HCEC 1CT (cell line): ENCODE results near the gene CCDC160.
"Not testable (repeated sequence)": the region's sequence is repeated elsewhere in the genome, so short reads cannot be mapped to it uniquely, and the experiment has no call there.

Experiments used
- DNase-seq: peaks from one replicate; pipeline ENCODE4 v3.0.0-alpha.2; 2017

The CCDC160 gene

DNA sequence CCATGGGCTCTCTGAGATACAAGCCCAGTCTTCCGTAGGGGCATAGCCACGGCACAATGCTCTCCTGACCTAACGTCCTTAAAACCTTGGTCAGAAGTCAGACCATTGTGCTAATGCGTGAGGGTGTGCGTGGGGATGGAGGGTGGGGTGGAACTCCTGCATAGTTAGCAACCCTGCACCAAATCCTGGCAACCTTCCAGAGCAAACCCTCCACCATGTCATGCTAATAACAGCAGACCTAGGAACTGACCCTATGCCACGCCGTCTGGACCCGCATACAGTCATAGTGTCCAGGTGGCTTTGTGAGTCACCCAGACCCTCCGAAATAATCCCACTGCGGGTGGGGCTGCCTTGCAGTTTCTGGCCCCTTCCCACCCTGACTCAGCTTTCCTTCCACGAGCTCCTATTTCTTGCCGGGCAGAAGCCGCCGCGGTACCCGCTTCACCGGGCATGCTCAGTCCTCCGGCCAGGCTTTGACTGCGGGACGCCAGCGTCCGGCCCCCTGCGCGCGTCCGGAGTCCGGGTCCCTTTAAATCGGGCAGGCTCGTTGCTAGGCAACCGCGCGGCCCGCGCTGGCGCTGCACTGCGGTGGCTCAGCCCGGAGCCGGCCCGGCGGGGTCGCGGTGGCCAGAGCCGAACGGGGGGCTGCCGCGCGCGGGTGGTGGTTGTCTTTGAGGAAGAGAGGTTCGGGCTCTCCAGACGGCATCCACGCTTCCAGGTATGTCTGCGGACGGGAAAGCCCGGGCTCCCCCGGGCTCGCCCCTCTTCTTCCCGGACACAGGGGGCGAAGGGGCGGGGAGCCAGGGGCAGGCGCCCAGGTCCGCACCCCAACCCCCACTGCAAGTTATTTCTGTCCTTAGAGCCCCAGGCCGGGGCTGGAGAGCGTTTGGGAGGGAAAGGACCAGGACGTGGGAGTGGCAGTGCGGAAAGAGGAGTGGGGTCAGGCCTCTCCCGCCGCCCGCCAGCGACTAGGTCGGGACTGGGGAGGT lies at the start of gene CCDC160:
CCDC160 (plus strand) TSS at position 557 of the 989 bp plus-strand sequence. CDS start 7,619 bp downstream, outside the sequence.
- DNase-seq: peak; percentile 4

DNA sequence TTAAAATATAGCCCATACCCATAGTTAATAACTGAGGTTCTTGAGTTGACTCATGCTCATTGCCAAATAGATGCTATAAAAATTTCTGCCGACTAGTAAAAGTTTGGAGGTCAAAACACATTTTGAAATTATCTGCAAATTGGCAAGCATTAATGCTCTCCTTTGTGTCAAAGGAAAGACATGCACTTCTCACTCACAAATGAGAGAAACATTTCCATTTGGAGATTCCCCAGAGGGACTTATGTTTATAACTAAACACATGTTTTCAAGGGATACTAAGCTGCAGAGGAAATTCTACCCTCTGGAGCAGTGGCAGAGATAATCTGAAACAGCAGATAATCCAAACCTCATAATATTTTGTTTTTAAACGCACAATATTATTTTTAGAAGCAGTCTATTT lies 45.7 kb upstream of the CCDC160 start:
- no peak for DNase-seq

GRCh38 chrX:134194915-134195314 lies 42.1 kb upstream of the CCDC160 start:
- DNase-seq: no peak

DNA sequence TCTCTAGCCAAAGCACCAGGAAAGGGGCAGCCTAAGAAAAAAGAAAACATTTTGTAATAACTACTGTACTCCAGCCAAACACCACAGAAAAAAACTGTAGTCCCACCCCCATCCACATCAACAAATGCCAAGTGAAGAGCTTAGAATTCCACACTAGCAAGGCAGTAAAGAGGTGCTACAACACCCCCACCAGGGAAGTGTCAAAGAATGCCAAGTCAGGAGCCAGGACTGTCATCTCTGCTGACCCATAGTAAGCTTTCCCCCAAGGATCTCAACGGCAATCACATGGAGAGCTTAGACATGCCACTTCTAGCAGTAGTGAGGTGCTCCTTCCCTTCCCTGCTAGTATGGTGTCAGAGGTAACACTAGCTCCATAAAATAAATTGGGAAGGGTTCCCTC lies 34.4 kb upstream of the CCDC160 start:
- no peak for DNase-seq

- DNase-seq: no peak
Observed at GRCh38 chrX:134206221-134206620, 30.8 kb upstream of the CCDC160 start.

DNA sequence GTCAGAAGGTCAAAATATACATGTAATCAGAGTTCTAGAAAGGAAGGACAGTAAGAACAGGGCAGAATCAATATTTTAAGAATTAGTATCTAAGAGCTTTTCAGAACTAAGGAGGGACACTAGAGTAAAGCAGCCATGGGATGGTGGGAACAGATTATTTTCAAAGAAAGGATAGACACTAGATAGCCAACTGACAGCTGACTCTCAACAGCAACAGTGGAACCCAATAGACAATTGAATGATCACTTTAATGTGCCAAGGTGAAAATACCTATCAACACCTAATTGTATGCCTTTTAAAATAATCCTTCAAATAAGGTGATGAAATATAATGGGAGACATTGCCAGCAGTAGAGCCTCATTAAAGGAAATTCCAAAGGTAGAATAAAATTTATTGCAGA lies 26.5 kb upstream of the CCDC160 start:
- DNase-seq: no peak

GRCh38 chrX:134235236-134235635 lies 1.7 kb upstream of the CCDC160 start:
- DNase-seq: no peak

- DNase-seq: not testable (repeated sequence)
Observed at GRCh38 chrX:134238144-134238543, 1.2 kb downstream of the CCDC160 start.

DNA sequence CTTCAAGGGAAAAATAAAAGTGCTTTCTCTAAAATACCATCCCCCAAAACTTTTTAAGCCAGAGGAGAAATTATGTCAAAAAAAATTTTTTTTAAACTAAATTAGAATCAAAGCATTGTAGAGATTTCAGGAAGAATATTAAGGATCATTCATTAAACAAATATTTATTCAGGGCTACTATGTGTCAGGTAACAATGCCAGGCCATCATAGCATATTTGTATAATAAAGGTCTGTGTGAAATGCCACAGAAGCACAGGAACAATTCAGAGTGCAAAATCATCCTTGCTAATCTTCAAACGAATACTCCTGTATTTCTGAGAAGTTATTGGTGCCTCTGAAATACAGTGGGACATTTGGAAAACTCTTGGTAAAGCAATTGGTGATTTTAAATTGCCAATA lies 2.0 kb downstream of the CCDC160 start:
- no peak for DNase-seq

DNA sequence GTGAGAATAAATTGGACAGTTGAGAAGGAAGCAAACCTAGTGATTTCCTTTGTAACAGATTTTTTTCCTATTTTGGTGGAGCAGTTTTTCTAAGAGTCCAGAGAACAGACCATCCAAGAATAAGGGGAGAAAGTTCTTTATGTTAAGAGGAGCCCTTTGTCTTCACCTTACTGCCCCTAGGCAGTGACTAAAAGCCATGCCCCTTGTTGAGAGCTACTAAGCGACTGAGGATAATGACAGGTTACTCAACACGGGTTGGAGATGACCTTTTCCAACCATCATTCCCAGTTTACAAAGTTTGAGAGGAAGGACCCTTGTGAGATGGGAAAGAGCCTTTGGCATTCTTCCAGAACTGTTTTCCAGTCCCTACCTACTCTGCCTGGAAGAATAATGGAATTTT lies 3.2 kb downstream of the CCDC160 start:
- DNase-seq: no peak

DNA sequence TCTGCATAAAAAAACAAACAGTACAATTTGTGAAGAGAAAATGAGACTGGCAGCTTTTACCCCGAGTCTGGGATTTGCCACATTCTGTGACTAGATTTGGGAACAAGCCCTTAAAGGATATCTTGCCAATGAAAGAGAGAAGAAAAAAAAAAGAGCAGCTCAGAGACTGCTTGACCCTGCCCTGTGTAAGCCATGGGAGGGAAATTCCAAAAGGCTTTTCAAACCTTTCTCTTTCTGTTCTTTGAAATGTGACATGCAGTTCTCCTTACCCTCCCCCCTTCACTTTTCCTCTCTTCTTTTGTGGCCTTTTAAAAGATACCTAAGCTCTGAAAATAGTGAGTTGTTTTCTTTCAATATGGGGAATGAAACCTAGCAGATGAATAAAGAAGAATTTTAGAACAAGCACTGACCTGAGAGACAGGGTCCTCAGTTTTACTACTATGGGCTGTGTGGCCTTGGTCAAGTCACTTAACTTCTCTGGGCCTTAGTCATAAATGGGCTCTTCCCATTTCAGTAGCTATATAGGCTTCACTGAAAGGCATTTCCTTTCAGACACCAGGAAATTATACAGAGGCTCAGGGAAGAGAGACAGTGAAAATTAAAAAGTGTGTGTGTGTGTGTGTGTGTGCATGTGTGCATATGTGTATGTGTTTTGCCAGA lies 5.1 kb downstream of the CCDC160 start:
- no peak for DNase-seq

- DNase-seq: peak; percentile 54
Observed at GRCh38 chrX:134244043-134244442, 7.1 kb downstream of the CCDC160 start.

- DNase-seq: peak; percentile 33
Observed at GRCh38 chrX:134246282-134246681, 9.3 kb downstream of the CCDC160 start.

DNA sequence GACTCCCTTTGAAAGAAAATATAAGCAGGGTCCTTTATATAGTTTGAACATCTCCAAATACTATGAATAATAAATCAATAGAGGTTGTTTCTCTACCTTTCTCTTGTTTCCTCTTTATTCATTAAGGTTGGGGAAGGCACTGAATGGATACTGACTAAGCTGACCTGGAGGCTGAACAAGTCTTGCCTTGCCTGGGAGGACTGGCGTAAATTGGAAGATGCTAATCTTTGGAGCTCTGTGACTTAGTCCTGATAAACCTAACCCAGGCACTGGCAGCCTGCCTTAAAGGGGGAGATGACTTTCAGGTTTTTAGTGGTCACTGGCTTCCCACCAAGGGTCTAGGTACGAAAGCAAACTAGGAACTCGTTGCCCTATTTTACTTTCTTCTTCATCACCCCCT lies 10.5 kb downstream of the CCDC160 start:
- no peak for DNase-seq

DNA sequence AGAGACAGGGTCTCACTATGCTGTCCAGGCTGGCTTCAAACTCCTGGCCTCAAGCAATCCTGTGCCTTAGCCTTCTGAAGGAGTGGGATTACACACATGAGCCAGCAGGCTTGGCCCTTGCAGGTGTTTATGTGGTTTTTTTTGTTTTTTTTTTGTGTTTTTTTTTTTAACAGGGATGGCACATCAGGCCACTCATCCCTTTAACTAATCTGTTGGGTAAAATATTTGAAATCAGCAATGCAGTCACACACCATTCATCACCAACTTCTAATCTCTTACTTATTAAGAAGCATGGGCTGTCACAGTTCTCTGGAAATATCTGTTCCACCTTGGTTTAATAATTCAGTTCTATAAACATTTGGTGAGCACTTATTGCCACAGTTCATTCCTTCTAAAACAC lies 12.3 kb downstream of the CCDC160 start:
- no peak for DNase-seq

DNA sequence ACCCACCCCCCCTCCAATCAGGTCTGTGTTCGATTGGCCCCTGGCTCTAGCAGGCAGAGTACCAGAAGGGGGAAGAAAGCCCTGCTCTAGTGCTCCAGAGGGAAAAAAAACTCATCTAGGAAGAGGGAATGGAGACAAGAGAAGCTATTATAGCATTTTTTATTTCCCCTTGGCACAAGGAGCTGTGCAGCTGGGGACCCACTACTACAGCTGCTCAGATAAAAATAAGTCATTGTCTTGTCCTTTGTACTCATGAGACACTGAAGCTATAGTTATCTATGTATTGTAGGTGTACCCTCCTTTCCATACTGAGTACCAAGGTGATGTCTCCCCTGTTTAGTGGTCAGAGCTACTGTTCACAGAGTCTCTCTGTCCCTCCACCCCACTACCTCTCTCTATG lies 14.3 kb downstream of the CCDC160 start:
- DNase-seq: no peak

DNA sequence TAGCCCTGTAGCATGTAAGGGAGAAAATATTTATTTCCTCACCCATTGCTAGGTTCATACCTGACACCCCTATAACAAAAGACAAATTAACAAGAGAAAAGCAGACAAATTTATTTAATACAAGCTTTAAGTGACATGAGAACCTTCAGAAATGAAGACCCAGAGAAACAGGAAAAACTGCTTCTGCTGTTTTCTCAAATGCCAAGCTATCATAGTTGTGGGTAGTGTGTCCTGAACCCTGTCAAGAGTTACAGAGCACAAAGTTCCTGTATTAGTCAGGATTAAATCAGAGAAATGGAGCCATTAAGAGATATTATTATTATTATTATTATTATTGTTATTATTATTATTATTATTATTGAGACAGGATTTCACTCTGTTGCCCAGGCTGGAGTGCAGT lies 17.5 kb downstream of the CCDC160 start:
- DNase-seq: no peak

- DNase-seq: no peak
Observed at GRCh38 chrX:134255555-134255954, 18.6 kb downstream of the CCDC160 start.

GRCh38 chrX:134256684-134257083 lies 19.7 kb downstream of the CCDC160 start:
- DNase-seq: no peak

- no peak for DNase-seq
Observed at GRCh38 chrX:134258202-134258601, 21.2 kb downstream of the CCDC160 start.

DNA sequence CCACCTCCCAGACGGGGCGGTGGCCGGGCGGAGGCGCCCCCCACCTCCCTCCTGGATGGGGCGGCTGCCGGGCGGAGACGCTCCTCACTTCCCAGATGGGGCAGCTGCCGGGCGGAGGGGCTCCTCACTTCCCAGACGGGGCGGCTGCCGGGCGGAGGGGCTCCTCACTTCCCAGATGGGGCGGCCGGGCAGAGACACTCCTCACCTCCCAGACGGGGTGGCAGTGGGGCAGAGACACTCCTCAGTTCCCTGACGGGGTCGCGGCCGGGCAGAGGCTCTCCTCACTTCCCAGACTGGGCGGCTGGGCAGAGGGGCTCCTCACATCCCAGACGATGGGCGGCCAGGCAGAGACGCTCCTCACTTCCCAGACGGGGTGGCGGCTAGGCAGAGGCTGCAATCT lies 49.0 kb downstream of the CCDC160 start:
- not testable (repeated sequence) for DNase-seq

- no peak for DNase-seq
Observed at GRCh38 chrX:134287346-134287745, 50.4 kb downstream of the CCDC160 start.

- peak; percentile 1 for DNase-seq
Observed at GRCh38 chrX:134294548-134294947, 57.6 kb downstream of the CCDC160 start.
